Measurements from ENCODE around the gene RNASE2. TPM values are rescaled to one million over a fixed set of nuclear protein-coding genes. Genes with fewer than 3 reads are reported as not detected.
A peak's percentile ranks its signal among the peaks of the same experiment; 100 is the strongest.

Gene RNASE2
- total RNA-seq, 1 donor from 2014 or later = not detected

DNA sequence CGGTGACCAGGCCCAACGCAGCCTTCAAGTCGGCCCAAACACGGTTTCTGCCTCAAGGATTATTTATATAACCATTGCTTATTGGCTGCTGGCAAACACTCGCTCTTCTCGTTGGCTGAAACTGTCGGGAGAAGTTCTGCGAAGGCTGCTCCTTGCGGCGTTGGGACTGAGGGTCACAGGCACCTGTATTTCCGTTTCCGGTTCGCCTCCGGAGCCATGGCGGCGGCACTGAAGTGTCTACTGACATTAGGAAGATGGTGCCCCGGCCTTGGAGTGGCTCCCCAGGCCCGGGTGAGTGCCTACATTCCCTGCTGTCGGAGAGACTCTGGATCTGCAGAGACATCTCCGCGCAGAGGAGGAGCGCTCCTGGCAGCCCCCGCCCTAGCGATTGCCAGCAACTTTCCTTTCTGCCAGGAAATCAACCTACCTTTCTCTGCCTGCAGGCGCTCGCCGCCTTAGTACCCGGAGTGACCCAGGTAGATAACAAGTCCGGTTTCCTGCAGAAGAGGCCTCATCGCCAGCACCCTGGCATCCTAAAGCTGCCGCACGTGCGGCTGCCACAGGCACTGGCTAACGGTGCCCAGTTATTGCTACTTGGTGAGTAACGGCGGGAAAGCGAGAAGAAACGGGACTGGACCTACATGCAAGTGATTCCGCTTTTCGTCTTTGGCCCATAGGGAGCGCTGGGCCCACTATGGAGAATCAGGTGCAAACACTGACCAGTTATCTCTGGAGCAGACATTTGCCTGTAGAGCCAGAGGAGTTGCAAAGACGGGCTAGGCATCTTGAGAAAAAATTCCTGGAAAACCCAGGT is 34.7 kb downstream of the RNASE2 start, which contains the start of gene METTL17:
Gene METTL17, plus strand, starts transcription at position 194 of the 814 bp plus-strand sequence. Its CDS starts 23 bp downstream, at position 217.
- peaks cover 21% of the 10 kb centered on the region for H3K36me3 Mint-ChIP-seq
- TF ChIP-seq, protein P1, sequence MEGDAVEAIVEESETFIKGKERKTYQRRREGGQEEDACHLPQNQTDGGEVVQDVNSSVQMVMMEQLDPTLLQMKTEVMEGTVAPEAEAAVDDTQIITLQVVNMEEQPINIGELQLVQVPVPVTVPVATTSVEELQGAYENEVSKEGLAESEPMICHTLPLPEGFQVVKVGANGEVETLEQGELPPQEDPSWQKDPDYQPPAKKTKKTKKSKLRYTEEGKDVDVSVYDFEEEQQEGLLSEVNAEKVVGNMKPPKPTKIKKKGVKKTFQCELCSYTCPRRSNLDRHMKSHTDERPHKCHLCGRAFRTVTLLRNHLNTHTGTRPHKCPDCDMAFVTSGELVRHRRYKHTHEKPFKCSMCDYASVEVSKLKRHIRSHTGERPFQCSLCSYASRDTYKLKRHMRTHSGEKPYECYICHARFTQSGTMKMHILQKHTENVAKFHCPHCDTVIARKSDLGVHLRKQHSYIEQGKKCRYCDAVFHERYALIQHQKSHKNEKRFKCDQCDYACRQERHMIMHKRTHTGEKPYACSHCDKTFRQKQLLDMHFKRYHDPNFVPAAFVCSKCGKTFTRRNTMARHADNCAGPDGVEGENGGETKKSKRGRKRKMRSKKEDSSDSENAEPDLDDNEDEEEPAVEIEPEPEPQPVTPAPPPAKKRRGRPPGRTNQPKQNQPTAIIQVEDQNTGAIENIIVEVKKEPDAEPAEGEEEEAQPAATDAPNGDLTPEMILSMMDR (IDR thresholded peaks at IDR 0.05; ENCODE audit: unreplicated experiment) = no peak
- no peaks in the 10 kb centered on the region for H3K27me3 Mint-ChIP-seq (ENCODE audit: low read depth)
- peak within 1 kb of the TSS; percentile 93 for H3K4me3 Mint-ChIP-seq
- peak; percentile 68 to 84 for DNase-seq (ENCODE audit: low spot score in 2 of 2, unreplicated experiment in 2 of 2)
- H3K4me1 Mint-ChIP-seq = peaks cover 20% of the 10 kb centered on the region
- H3K27ac Mint-ChIP-seq = peak within 1 kb of the TSS; percentile 98
- H3K9me3 Mint-ChIP-seq = no peaks in the 10 kb centered on the region

DNA sequence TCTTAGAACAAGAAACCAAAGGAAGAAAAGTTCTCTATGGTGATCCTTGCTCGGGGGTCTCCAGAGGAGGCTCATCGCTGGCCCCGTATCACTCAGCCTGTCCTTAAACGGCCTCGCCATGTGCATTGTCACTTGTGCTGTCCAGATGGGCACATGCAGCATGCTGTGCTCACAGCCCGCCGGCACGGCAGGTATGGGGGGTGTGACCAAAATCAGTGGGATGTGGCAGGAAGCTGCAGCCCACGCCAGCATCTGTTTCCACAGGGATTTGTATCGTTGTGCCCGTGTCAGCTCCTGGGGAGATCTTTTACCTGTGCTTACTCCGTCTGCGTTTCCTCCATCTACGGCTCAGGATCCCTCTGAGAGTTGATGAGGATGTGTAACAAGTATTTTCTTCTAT is 41.2 kb downstream of the RNASE2 start:
- no peak for DNase-seq (ENCODE audit: low spot score in 2 of 2, unreplicated experiment in 2 of 2)

DNA sequence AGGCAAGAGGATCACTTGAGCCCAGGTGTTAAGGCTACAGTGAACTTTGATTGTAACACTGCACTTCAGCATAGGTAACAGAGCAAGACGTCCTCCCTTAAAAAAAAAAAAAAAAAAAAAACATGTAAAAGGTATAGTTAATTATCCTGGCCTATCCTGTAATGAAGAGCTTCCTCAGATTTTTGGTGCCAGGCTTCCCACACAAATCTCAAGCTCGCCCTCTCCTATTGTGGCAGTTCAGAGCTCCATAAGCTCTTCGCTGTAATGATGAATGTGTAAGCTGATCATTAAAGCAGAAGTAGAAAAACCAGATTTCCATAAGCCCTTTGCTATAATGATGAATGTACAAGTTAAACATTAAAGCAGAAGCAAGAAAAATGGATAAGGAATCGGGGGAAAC is 41.8 kb downstream of the RNASE2 start:
- no peaks in the 10 kb centered on the region for H3K9me3 Mint-ChIP-seq
- peak overlapping the region; percentile 95 for H3K27ac Mint-ChIP-seq
- peaks cover 54% of the 10 kb centered on the region for H3K4me1 Mint-ChIP-seq
- H3K4me3 Mint-ChIP-seq = peak overlapping the region; percentile 61
- TF ChIP-seq, protein P1 (IDR thresholded peaks at IDR 0.05; ENCODE audit: unreplicated experiment) = no peak
- peaks cover 27% of the 10 kb centered on the region for H3K36me3 Mint-ChIP-seq
- no peaks in the 10 kb centered on the region for H3K27me3 Mint-ChIP-seq (ENCODE audit: low read depth)
- DNase-seq (ENCODE audit: low spot score in 2 of 2, unreplicated experiment in 2 of 2) = no peak

More for the DNA sequence above, 41.2 kb downstream of the RNASE2 start:
- peaks cover 30% of the 10 kb centered on the region for H3K36me3 Mint-ChIP-seq
- H3K9me3 Mint-ChIP-seq = no peaks in the 10 kb centered on the region
- TF ChIP-seq, protein P1 (IDR thresholded peaks at IDR 0.05; ENCODE audit: unreplicated experiment) = no peak
- no peaks in the 10 kb centered on the region for H3K27me3 Mint-ChIP-seq (ENCODE audit: low read depth)
- H3K27ac Mint-ChIP-seq = peak overlapping the region; percentile 88
- peaks cover 52% of the 10 kb centered on the region for H3K4me1 Mint-ChIP-seq
- no peak overlapping the region for H3K4me3 Mint-ChIP-seq

DNA sequence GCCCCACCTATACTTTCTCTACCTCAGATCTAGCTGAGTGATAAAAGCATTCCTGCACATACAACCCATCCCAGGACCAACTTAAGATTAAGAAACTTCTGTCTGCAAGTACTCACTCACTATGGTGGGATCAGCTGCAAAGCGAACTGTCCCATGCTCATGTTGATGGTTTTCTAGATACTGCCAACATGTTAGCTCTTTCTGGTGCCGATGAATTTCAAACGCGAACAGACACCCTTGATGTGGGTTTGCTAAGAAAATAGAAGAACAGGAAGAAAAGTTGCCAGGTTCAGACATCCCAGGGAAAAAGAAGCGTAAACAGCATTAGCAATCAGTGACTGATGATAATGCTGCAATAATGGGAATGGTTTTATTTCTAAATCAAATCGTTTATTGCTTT is 42.3 kb downstream of the RNASE2 start:
- no peaks in the 10 kb centered on the region for H3K9me3 Mint-ChIP-seq
- H3K4me3 Mint-ChIP-seq = peak overlapping the region; percentile 61
- peak overlapping the region; percentile 95 for H3K27ac Mint-ChIP-seq
- H3K27me3 Mint-ChIP-seq (ENCODE audit: low read depth) = no peaks in the 10 kb centered on the region
- peaks cover 27% of the 10 kb centered on the region for H3K36me3 Mint-ChIP-seq
- no peak for DNase-seq (ENCODE audit: low spot score in 2 of 2, unreplicated experiment in 2 of 2)
- peaks cover 58% of the 10 kb centered on the region for H3K4me1 Mint-ChIP-seq
- TF ChIP-seq, protein P1 (IDR thresholded peaks at IDR 0.05; ENCODE audit: unreplicated experiment) = no peak

DNA sequence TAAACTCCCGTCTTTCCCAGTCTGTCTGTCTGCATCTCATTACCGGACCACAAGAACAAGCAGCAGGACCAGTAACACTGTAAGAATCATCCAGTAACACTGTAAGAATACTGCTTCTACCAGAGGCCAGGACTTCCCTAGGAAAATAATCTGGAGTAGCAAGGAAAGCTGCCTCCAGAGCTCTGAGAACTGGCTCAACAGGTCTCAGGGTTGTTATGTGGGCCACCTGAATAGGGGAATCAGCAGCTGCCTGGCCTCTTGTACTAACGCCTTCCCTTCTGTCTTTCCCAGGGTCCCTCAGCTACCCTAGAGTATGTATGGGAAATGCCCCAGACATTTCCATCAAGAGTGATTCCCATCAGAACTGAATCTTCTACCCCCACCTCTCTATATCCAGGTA is 42.9 kb downstream of the RNASE2 start:
- Mint-ChIP-seq H3K27me3 (ENCODE audit: low read depth) (no peaks in the 10 kb centered on the region), H3K27ac (peak overlapping the region; percentile 95), H3K9me3 (no peaks in the 10 kb centered on the region), H3K4me3 (peak overlapping the region; percentile 61), H3K4me1 (peaks cover 64% of the 10 kb centered on the region), H3K36me3 (peaks cover 25% of the 10 kb centered on the region)
- DNase-seq (ENCODE audit: low spot score in 2 of 2, unreplicated experiment in 2 of 2) = no peak
- TF ChIP-seq, protein P1 (IDR thresholded peaks at IDR 0.05; ENCODE audit: unreplicated experiment) = no peak
